Hippocampal formation (tissue), 2 donors: ENCODE results near the gene PSMA6.
"Not testable (repeated sequence)": the region's sequence is repeated elsewhere in the genome, so short reads cannot be mapped to it uniquely, and the experiment has no call there.

Experiments used
- DNase-seq, 2 donors: peaks; one replicate each; lab custom pipeline; 2025; lab: John Stamatoyannopoulos, UW

PSMA6 gene

GRCh38 chr14:35326375-35326774, 34.2 kb downstream of the PSMA6 start:
- no peak for DNase-seq

- DNase-seq = no peak
These were observed 39.7 kb downstream of the PSMA6 start for GRCh38 chr14:35331605-35332516.

- no peak for DNase-seq
These were observed 40.5 kb downstream of the PSMA6 start for GRCh38 chr14:35332517-35333263.

GRCh38 chr14:35333264-35333730, 41.1 kb downstream of the PSMA6 start:
- DNase-seq = no peak

GRCh38 chr14:35333797-35334743, 41.9 kb downstream of the PSMA6 start:
- DNase-seq = no peak

DNA sequence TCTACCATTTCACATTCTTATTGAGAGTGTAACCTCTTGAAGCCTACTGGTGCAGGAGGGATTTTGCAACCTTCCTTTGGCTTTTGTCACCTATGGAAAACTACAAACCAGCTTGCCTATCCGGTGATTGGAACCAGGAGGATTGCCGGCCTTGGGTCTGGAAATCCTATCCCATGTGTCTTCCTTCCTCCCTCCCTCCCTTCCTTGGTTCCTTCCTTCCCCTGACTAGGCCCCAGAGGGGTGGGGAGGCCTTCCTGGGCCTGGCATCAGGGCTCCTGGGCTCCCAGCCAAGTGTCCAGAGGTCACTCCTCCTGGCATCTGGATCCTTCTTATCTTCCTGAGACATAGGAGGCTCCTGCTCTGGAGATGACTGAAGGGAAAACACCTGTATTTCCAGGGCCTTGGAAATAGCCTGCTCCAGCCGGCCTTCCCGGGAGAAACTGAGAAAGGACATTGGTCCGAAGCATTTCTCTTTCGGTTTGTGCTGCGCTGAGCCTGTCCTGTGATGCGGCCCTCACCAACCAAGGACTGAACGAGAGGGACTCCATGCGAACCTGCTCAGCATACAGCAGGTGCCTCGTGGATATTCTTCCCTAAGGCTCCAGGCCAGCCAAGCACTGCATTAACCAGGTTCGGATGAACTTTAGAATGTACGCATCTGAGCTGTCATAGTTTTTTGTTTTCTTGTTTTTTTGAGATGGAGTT, 43.4 kb downstream of the PSMA6 start:
- no peak for DNase-seq

DNA sequence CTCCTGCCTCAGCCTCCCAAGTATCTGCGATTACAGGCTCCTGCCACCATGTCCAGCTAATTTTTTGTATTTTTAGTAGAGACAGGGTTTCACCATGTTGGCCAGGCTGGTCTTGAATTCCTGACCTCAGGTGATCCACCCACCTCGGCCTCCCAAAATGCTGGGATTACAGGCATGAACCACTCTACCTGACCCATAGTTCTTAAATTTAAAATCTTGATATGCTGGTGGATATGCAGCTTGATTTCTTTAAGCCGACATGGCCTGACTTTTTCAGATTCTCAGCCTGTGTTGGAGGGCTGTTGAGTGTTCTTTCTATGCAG, 44.0 kb downstream of the PSMA6 start:
- not testable (repeated sequence) for DNase-seq

DNA sequence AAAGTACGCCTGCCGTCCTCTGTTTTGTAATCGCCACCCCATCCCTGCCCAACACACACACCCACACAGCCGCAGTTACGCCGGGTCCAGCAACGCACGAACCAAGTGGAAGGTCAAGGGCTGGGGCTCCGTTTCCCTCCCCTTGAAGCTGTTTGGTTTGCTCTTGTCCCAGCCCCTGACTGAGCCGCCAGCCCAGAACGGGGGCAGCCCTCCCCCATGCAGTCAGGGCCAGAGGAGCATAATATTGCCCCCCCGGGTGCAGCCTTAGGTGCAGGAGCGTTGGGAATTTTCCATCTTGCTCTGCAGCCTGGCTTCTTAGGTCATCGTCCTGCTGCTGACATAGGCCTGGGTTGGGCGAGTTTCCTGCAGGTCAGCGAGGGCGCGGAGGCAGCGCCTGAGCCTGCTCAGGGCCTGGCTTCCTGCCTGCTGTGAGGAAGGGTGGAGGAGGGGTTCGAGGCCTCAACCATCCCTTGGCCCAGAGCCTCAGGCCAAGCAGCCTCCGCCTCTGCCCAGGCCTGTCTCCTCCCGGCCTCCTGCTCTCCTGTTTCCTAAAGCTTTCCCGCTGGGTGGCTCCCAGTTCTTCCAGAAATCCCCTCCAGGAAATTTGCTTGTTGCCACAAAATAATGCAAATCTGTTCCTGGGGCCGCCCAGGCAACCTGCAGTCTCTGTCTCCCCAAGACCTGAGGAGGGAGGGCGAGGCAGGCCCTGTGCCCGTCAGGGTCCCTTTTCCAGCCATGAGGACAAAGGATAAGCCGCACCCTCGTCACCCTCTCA, 44.5 kb downstream of the PSMA6 start:
- peak in 1 of 2 donors; percentile 29 for DNase-seq

GRCh38 chr14:35337269-35338255, 45.4 kb downstream of the PSMA6 start:
- no peak for DNase-seq

DNA sequence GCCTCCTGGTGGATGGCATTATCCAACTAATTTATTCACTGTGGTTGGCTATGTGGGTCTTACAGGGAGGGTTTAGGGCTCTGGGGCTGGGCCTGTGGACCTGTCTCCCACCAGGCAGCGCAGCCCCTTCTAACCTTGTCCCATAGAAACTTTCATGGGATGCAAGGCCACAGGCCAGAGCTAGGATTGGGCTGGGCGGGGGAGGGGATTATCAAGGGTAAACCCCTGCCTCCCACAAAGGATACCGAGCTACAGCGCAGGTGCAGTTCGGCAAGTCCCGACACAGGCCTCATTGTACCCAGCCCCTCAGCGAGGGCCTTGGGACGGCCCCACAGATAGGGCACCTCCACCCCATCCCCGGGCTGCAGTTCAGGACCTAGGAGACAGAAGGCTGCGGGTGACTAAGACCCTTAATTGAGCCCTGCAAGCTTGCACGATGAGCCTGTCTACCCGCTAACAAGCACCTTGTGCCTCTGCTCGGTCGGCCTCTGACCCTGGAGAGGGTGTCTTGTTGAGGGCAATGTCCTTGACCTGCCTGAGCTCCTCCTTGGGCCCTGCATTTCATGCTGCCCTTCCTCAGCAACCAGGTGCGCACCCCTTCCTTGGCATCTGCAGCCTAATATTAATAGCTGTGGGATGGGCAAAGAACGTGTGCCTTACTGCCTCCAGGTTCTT, 46.7 kb downstream of the PSMA6 start:
- DNase-seq = no peak

- DNase-seq = no peak
These were observed 47.7 kb downstream of the PSMA6 start for GRCh38 chr14:35339761-35340406.

DNA sequence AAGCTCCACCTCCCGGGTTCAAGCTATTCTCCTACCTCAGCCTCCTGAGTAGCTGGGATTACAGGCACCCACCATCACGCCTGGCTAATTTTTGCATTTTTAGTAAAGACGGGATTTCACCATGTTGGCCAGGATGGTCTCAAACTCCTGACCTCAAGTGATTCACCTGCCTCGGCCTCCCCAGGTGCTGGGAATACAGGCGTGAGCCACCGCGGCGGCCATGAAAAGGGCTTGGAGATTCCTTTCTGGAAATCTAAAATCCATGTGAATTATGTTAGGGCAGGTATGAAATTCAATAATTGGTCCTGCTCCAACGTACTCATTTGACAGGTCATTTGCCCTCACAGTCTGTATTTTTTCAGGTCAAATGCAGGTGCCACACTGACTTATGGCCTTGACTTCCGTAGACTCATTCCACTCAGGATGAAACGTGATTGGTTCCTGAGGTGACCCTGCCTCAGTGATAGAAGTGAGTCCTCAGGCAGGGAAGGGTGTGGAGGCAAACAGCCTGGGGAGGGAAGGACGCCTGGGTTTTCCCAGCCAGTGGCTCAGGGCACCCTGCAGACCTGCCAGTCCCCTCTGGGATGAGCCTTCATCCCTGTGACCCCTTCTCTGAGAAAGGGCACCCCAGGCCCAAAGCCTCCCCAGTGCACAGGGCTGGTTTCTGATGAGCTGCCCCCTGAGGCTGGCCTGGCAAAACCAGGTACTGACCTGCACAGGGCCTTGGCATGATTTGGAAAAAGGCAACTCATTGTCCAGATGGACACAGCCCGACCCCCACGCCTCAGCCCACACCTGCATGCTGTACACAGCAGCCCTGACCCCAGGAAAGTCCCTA, 48.7 kb downstream of the PSMA6 start:
- no peak for DNase-seq

- DNase-seq = no peak
These were observed 49.2 kb downstream of the PSMA6 start for GRCh38 chr14:35341454-35341750.

- DNase-seq = peak; percentile 95 to 97
These were observed 49.7 kb downstream of the PSMA6 start for GRCh38 chr14:35341751-35342488.

GRCh38 chr14:35342489-35343010, 50.4 kb downstream of the PSMA6 start:
- DNase-seq = peak in 1 of 2 donors; percentile 55

GRCh38 chr14:35343702-35344101, 51.5 kb downstream of the PSMA6 start:
- DNase-seq = no peak
